Raji (cell line): ENCODE results near the gene LY6G6D.

Experiments
- POLR2A ChIP-seq: IDR thresholded peaks from 2 replicates; pipeline ENCODE4 v1.6.1; 2011; ENCODE audit warnings: low read depth, low read length, control low read depth; ENCODE audit not compliant: insufficient read depth

LY6G6D gene

GRCh38 chr6:31736021-31736767 lies 21.0 kb downstream of the LY6G6D start, which contains the start of gene CLIC1:
CLIC1 (minus strand) TSS chr6:31736530; CDS start chr6:31736300, 230 bp downstream.
- peak; percentile 87 for TF ChIP-seq POLR2A

GRCh38 chr6:31736768-31737314 lies 21.7 kb downstream of the LY6G6D start:
- no peak for TF ChIP-seq POLR2A

- no peak for TF ChIP-seq POLR2A
Measured at GRCh38 chr6:31737315-31737990, 22.3 kb downstream of the LY6G6D start.

- TF ChIP-seq POLR2A, result peak; percentile 56
Measured at GRCh38 chr6:31737991-31738979, 23.1 kb downstream of the LY6G6D start.

- peak; percentile 85 for TF ChIP-seq POLR2A
Measured at GRCh38 chr6:31739639-31740396, 24.7 kb downstream of the LY6G6D start, which contains the start of gene MSH5. MSH5 (plus strand) TSS chr6:31740005; CDS start chr6:31740467, 462 bp downstream.

GRCh38 chr6:31740397-31741223 lies 25.5 kb downstream of the LY6G6D start:
- no peak for TF ChIP-seq POLR2A

GRCh38 chr6:31741815-31742214 lies 26.7 kb downstream of the LY6G6D start:
- no peak for TF ChIP-seq POLR2A

- no peak for TF ChIP-seq POLR2A
Measured at GRCh38 chr6:31742894-31743293, 27.7 kb downstream of the LY6G6D start.

GRCh38 chr6:31744422-31744821 lies 29.3 kb downstream of the LY6G6D start:
- TF ChIP-seq POLR2A, result no peak

GRCh38 chr6:31749301-31750036 lies 34.3 kb downstream of the LY6G6D start:
- TF ChIP-seq POLR2A, result no peak

- TF ChIP-seq POLR2A, result no peak
Measured at GRCh38 chr6:31750411-31751022, 35.4 kb downstream of the LY6G6D start.

GRCh38 chr6:31752739-31753319 lies 37.7 kb downstream of the LY6G6D start:
- TF ChIP-seq POLR2A, result no peak
